Activated CD4-positive, alpha-beta T cell treated with anti-CD3 and anti-CD28 coated beads for 1 hour (primary cell): ENCODE data around the gene RDX.
"Not testable (repeated sequence)": the region's sequence is repeated elsewhere in the genome, so short reads cannot be mapped to it uniquely, and the experiment has no call there.

ENCODE experiments used
- DNase-seq: peaks from one replicate; pipeline ENCODE4 v3.0.0-alpha.2; 2020

Gene RDX

GRCh38 chr11:110296226-110297075 is at the start of gene RDX:
Gene RDX (minus strand): TSS chr11:110296614. CDS start chr11:110279692, 16,922 bp downstream.
- peak; percentile 35 for DNase-seq

GRCh38 chr11:110345743-110346142 is 49.3 kb upstream of the RDX start:
- no peak for DNase-seq

- no peak for DNase-seq
Observed at GRCh38 chr11:110340436-110340835, 44.0 kb upstream of the RDX start.

GRCh38 chr11:110339456-110340250 is 43.2 kb upstream of the RDX start:
- no peak for DNase-seq

DNA sequence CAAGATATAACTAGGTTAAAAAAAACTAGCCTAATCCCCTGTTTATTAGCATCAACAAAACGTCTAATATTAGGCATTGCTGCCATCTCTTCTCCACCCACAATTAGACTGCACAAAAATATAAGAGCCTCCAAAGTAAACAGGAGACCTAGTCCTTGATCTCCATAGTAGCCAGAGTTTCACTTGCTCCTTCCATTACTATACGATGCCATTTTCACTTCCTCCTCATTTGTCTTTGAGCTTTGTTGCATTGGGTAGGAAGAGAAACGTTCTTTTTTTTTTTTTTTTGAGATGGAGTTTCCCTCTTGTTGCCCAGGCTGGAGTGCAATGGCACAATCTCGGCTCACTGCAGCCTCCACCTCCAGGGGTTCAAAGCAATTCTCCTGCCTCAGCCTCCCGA is 42.3 kb upstream of the RDX start:
- no peak for DNase-seq

- DNase-seq, result no peak
Observed at GRCh38 chr11:110337570-110338193, 41.3 kb upstream of the RDX start.

DNA sequence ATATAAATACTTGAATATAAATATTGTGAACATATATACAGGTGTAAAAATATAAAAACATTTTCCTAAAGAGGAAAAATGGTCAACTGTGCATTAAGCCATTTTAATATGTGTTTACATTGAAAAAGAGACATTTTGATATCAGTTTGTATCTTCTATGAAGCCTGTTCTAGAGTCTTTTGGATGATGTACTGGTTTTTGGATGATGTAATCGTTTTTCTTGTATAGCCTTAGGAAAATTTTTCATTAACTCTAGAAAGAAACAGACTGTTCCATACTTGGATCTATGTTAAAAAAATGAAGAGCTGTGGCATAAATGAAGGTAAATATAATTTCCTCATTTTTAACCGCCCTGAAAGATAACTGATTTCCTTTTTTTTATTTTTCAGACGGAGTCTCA is 39.6 kb upstream of the RDX start:
- no peak for DNase-seq

- DNase-seq, result no peak
Observed at GRCh38 chr11:110335358-110335757, 38.9 kb upstream of the RDX start.

- DNase-seq, result no peak
Observed at GRCh38 chr11:110331626-110332025, 35.2 kb upstream of the RDX start.

GRCh38 chr11:110329445-110329844 is 33.0 kb upstream of the RDX start:
- no peak for DNase-seq

DNA sequence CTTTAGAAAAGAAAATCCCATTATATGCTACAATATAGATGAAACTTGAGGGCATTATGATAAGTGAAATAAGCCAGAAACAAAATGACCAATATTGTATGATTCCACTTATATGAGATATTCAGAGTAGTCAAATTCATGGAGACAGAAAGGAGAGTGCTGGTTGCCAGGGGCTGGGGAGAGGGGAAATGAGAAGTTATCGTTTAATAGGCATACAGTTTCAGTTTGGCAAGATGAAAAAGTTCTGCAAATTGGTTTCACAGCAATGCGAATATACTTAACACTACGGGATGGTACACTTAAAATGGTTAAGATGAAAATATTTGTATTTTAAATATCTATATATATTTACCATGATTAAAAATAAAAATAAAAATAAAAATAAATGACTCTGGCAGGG is 31.1 kb upstream of the RDX start:
- DNase-seq, result no peak

GRCh38 chr11:110323786-110324185 is 27.4 kb upstream of the RDX start:
- no peak for DNase-seq

DNA sequence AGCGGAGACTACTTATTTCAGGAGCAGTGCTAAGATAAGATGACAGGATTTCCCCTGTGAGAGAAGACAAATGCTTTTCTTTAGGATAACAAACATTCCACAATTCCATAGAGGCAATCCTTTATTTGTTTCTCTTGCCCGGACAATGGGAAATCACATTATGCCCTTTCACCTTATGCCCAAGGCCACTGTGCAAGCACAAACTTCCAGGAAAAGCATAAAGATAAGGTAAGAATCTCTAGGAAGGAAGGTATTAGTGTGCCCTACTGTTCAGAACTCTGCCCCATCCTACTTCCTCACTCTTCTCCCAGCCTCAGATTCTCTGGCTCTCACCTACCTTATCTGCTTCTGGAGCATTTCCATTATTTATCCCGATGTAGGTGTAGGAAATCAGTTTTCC is 23.1 kb upstream of the RDX start:
- DNase-seq, result no peak

DNA sequence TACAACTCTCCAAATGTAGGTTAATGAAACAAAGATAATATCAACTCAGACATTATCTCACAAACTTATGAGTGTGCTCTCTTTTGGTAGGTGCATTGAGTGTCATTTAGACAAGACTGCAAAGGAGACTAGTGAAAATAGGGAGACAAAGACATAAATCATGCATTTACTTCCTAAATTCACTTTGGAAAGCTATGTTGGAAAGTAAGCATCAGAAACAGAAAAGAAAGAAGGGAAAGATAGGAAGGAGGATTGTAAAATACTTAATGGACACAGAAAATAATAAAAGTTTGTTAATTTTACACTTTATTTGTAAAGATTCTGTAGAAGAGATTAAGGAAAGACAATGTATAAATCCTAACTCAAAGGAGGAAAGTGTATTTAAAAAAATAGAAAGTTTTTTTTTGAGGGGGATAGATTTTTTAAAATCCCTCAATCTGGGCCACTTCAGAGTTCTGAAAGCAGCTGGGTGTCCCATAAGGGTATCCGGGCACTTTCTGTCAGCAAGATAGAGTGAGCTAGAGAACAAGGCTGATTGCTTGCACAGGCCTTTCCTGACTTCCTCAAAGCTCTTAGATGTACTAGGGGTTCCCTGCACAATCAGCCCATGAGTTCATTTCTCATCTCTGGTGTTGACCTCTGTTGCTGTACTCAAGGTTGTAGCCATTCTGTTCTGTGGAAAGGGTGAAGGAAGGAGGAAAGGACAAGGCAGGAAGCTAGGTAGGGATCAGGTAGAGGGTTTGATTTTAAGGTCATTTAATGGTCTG is 22.4 kb upstream of the RDX start:
- no peak for DNase-seq

DNA sequence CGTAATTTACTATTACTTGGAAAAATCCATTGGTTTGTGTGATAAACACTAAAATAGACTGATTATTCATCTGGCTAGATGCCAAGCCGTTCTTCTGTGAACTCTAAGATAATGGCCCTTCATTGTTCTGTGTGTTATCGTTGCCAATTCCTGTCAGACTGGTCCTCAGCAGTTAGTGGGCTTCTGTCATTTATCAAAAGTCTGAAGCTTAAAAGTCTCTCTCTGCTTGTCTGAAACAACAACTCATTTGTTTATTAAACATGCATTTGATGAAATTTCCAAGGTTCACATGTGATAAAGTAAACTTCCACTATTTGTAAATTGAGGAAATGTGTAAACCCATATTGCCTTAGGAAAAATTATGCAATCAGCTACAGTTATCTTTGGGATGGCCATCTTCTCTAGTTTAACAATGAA is 21.1 kb upstream of the RDX start:
- no peak for DNase-seq

DNA sequence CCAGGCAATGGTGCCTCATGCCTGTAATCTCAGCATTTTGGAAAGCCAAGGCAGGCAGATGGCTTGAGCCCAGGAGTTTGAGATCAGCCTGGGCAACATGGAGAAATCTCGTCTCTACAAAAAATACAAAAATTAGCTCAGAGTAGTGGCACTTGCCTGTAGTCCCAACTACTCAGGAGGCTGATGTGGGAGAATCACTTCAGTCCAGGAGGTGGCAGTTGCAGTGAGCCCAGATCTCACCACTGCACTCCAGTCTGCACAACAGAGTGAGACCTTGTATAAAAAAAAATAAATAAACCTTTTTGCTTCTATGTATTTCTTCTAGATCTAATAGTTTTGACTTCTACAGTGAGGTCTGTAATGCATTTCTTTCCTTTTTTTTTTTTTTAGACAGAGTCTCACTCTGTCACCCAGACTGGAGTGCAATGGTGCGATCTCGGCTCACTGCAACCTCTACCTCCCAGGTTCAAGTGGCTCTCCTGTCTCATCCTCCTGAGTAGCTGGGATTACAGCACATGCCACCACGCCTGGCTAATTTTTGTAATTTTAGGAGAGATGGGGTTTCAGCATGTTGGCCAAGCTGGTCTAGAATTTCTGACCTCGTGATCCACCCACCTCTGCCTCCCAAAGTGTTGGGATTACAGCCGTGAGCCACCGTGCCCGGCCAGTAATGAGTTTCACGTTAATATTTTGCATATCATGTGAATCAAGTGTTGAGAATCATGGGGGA is 18.1 kb upstream of the RDX start:
- DNase-seq, result no peak

DNA sequence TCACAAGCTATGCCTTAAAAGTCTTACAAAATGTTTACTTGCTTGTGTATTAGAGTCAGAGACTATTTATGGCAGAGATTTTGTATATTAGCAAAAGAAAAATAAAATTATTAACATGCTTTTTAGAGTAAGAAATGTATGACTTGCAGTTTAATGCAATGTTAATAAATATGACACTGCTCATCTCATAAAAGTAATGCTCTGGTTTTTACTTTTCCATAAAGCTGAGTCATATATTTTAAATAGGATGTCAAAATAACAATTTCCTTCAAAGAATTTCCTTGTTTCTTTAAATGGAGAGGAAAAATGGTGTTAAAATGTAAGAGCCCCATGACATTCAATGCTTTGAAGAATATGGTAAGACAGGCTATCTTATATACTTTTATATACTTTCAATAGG is 16.3 kb upstream of the RDX start:
- no peak for DNase-seq

- DNase-seq, result no peak
Observed at GRCh38 chr11:110311783-110312579, 15.6 kb upstream of the RDX start.

GRCh38 chr11:110308071-110308470 is 11.7 kb upstream of the RDX start:
- DNase-seq, result no peak

- DNase-seq, result not testable (repeated sequence)
Observed at GRCh38 chr11:110306019-110306388, 9.6 kb upstream of the RDX start.
